Stimulated activated CD4-positive, alpha-beta T cell treated with anti-CD3 and anti-CD28 coated beads, Interleukin-2, amount 100 ng/mL, for 4 hours (primary cell): ENCODE measurements around the gene SMCR8.
A peak's percentile ranks its signal among the peaks of the same experiment; 100 is the strongest.
"Not testable (repeated sequence)": the region's sequence is repeated elsewhere in the genome, so short reads cannot be mapped to it uniquely, and the experiment has no call there.

Source experiments
- DNase-seq: peaks from one replicate; pipeline ENCODE4 v3.0.0-alpha.2; 2020; ENCODE audit warnings: low read depth

The SMCR8 gene

GRCh38 chr17:18314731-18315561 lies at the start of gene SMCR8, which contains the start of gene TOP3A:
Gene SMCR8, plus strand, starts transcription at chr17:18315293. Its CDS starts 497 bp downstream, at chr17:18315790.
Gene TOP3A, minus strand, starts transcription at chr17:18314994. Its CDS starts 216 bp downstream, at chr17:18314778.
- DNase-seq, result peak; percentile 98

DNA sequence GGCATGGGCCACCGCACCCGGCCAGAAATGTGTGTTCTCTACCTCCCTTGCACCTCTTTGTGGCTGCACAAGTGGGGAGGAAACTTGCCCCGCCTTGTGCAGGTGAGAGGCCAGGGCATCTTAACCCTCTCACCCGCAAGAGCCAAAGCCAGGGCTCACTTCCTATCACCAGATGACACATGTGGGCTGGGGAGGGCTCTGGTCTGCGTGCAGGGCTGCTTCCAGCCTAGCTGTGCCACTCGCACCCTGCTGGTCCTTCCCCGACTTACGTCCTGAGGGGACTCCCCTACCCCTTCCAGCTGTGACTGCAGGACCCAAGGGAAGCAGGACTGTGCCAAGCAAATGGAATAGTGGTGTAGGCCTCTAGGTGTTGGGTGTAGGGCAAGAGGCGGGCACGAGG lies 47.7 kb upstream of the SMCR8 start:
- DNase-seq, result no peak

- DNase-seq, result no peak
These were observed 47.0 kb upstream of the SMCR8 start for GRCh38 chr17:18267927-18268711.

DNA sequence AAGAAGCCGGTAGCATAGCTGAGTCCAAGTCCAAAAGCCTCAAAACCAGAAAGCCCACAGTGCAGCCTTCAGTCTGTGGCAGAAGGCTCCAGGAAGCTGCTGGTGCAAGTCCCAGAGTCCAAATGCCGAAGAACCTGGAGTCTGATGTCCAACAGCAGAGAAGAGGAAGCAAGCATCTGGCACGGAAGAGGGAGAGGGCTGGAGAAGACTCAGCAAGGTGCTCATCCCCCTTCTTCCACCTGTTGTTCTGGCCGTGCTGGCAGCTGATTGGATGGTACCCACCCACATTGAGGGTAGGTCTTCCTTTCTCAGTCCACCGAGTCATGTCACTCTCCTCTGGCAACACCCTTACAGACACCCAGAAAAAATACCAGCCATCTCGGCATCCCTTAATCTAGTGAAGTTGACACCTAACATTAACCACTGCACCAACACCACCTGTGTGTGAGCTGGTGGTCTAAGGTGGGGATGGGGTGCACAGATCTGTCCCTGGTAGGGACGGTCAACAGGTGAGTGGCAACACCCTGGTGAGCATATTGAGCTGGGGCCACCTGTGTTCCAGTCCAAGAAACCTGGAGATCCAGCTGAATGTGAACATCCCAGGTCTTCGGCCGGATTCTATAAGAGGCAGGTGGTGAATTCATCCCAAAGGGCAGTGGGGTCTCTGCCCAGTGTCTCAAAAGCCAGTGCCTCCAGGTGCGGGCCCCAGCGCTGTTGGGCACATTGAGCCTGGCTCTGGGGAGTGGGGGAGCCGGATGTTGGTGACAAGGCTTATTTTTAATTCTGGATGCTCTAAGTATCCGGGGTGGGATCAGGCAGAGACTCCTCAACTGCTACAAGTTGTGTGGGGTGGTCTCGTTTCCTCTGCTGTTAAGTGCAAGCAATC lies 44.8 kb upstream of the SMCR8 start:
- no peak for DNase-seq

DNA sequence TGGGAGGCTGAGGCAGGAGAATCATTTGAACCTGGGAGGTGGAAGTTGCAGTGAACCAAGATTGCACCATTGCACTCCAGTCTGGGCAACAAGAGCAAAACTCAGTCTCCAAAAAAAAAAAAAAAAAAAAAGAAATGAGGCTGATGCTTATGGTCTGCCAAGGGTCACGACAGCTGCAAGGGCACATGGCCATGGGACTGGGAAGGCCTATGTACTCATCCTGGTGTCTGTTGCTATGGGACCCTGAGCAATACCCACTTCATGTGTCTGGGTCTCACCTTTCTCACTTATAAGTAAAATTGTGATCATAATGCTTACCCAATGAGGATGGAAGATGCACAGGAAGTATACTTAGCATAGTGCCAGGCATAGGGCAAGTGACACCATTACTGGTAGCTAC lies 38.0 kb upstream of the SMCR8 start:
- no peak for DNase-seq

GRCh38 chr17:18278867-18279266 lies 36.2 kb upstream of the SMCR8 start:
- no peak for DNase-seq

DNA sequence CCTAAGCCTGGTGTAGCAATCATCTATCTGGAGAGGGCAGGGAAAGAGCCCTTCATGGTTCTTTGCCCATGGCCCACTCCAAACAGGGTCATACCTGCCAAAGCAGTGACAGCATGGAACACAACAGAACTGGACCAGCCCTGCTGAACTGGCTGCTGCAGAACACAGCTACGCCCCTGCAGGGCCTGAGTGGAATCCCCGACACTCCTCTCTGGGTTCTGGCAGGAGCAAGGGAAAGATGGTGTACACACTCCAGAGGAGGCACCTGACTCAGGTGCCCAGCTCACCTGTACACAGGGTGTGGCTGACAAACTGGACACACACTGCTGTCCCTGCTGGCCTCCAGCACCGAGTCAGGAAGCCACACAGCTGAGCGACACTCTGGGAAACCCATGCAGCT lies 34.8 kb upstream of the SMCR8 start:
- no peak for DNase-seq

- no peak for DNase-seq
These were observed 34.2 kb upstream of the SMCR8 start for GRCh38 chr17:18280766-18281371.

DNA sequence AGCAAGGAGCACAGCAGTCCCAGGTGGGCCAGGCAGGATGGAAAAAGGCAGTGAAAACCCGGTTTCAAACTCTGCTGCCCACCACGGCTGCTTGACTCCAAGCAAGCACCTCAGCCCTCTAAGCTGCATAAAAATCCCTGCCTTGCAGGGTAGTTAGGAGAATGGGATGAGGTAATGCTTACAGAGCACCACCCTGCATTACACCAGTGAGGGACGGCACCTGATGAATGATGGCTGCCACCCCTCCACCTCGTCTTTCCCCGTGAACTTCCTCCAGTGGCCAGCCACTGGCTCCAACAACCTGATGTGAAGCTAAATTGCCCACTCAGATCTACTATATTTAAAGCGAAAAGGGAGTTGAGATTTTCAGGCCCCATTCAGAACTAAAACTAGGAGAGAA lies 33.3 kb upstream of the SMCR8 start:
- DNase-seq, result no peak

- no peak for DNase-seq
These were observed 29.8 kb upstream of the SMCR8 start for GRCh38 chr17:18285296-18285695.

DNA sequence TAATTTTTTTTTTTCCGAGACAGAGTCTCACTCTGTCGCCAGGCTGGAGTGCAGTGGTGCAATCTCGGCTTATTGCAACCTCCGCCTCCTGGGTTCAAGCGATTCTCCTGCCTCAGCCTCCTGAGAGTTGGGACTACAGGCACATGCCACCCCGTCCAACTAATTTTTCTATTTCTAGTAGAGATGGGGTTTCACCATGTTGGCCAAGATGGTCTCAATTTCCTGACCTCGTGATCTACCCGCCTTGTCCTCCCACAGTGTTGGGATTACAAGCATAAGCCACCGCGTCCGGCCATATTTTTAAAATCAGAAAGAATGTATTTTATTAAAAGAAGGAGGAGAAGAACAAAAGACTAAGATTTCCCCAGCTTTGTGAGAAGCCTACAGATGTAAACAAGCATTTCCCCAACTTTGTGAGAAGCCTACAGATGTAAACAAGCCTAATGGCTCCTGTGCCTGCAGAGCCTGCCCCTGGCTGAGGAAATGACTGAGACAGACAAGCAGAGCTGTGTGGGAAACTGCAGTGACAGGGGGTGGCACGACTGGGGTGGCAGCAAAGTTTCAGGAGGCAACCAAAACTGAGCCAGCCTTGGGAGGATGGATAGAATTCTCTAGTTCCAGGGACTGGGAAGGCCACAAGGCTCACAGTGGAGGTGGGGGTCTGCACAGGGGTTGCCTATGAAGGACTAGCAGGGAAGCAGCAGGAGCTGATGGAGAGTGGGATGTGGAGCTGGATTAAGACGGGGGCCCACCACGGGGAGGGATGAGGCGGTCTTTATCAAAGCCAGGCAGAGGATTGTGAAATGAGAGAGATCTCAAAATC lies 23.2 kb upstream of the SMCR8 start:
- no peak for DNase-seq

GRCh38 chr17:18298061-18298460 lies 17.0 kb upstream of the SMCR8 start:
- not testable (repeated sequence) for DNase-seq

DNA sequence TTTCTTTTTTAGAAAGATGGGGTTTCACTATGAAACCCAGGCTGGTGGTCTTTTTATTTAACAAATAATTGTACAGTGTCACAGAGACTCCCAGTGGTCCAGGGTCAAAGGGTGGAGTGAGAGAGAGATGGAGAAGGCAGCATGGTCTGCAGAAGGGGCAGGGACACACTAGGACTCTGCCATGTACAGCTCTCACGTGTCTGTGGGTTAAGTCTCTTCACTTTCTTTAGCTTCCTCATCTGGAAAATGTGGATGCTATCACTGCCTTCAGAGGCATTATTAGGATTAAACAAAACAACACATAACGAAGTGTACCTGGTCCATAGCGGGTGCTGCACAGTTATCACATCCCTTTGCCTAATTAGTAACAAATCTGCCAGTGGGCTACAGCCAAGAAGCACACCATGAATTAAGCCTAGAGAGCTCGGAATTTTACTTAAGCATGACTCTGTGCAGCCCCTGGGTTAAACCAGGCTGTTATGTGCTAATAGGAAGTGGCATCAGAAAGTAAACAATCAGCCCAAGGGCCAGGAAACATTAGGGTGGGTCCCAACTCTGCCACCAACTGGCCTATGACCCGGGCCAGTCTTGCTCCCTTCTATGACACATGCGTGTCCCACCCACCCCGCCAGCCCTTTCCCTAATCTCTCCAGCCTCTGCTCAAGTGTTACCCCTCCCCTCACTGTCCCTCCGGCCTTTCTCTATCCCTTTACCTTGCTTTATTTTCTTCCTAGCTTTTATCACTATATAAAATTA lies 14.2 kb upstream of the SMCR8 start:
- no peak for DNase-seq

- DNase-seq, result not testable (repeated sequence)
These were observed 11.9 kb upstream of the SMCR8 start for GRCh38 chr17:18303206-18303605.

DNA sequence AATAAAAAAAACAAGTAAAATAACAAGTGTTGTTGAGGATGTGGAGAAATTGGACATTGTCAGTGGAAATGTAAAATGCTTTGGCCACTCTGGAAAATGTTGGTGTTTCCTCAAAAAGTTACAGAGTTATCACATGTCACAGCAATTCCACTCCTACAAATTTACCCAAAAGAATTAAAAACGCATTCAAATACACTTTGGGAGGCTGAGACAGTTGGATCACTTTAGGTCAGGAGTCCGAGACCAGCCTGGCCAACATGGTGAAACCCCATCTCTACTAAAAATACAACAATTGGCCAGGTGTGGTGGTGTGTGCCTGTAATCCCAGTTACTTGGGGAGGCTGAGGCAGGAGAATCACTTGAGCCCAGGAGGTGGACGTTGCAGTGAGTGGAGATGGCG lies 5.9 kb upstream of the SMCR8 start:
- DNase-seq, result no peak

- DNase-seq, result no peak
These were observed 898 bp upstream of the SMCR8 start for GRCh38 chr17:18314059-18314730.

GRCh38 chr17:18315562-18315922 lies 449 bp downstream of the SMCR8 start:
- no peak for DNase-seq

- no peak for DNase-seq
These were observed 868 bp downstream of the SMCR8 start for GRCh38 chr17:18315961-18316360.

- DNase-seq, result no peak
These were observed 3.0 kb downstream of the SMCR8 start for GRCh38 chr17:18318117-18318516.
